C4-2B (cell line): Measurements from ENCODE around the gene GABPB2.

Experiments used
- CTCF ChIP-seq: fragments of 450-650 bp; conservative IDR thresholded peaks from 2 replicates; pipeline ENCODE4 v1.5.1; 2017; ENCODE audit warnings: mild to moderate bottlenecking
- ZFX ChIP-seq: fragments of 450-650 bp; IDR thresholded peaks from 2 replicates; pipeline ENCODE4 v1.6.1; 2017

- no peak for TF ChIP-seq CTCF
- no peak for TF ChIP-seq ZFX
Observed at GRCh38 chr1:151054971-151055547, 15.5 kb upstream of the GABPB2 start.
